Measurements from ENCODE around the gene GLIS1.

GLIS1 gene

DNA sequence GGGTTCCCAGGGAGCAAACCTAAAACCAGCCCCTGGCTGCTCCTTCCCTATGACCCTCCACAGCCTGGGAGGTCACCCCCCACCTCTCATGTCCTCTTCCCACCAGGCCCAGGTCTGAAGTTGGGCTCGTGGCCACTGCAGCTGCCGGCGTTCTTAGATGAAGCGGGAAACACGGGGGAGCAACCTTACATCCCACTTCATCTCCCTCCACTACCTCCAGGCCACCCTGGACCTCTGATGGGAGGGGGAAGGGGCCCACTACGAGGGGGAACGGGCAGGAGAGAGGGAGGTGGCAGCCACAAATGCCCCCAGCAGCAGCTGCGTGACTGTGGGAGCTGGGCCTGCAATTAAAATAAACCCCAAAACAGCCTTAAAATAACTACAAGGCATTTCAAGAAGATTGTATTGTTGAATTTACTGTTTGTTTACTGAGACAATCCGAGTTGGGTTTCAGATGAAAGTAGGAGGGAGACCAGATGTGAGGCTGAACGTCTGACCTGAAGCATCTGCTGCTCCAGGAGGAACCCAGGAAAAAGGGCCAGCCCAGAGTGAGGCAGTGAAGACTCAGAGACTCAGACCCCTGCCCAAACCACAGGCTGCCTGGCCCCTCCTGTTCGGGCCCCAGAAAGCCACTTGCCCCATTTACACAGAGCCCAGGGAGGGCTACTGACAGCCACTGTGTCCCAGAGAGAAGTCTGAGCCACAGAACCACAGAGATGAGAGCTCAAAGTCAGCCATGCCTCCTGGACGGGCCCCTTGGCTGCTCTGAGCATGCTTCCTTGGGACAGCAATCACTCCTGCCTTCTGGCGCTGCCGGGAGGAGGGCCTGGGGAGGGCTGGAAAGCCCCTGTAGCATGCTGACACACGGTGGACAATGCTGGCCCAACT is 59.8 kb downstream of the GLIS1 start:
- no peak for DNase-seq (ENCODE audit: low read depth in 2 of 2)

DNA sequence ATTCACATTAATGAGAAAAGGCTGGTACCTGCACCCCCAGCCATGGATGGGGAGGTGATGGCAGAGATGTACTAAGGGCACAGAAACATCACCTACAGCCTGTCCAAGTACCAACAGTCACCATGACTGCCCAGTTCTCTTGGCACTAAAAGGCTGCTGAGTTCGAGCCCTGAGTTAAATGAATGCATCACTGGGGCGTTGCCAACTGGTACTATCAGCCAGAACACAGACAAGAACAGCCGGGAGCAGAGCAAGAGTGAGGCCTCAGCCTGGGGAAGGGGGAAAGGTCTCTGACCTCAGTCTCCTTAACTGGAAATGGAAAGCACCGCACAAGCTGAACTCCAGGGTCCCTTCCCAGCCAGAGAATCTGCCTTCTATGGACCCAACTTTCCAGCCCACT is 60.5 kb downstream of the GLIS1 start:
- no peak for DNase-seq (ENCODE audit: low read depth in 2 of 2)

DNA sequence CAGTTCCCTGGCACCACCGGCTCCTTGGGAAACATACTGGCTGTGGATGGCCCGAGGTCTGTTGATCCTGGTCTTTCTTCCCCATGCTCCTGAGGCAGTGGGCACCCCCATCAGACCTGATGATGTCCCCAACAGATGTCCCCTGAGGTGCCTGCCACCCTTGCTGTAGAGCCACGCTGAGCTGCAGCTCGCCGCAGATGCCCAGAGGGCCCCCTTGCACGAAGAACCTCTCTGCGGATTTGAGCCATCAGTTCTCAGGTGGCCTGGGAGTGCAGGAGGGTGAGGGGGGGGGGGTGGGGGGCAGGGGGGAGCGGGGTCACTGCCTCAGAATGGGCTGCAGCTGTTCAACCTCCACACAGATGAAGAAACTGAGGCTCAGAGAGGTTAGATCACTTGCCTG is 60.9 kb downstream of the GLIS1 start:
- DNase-seq (ENCODE audit: low read depth in 2 of 2), result no peak

DNA sequence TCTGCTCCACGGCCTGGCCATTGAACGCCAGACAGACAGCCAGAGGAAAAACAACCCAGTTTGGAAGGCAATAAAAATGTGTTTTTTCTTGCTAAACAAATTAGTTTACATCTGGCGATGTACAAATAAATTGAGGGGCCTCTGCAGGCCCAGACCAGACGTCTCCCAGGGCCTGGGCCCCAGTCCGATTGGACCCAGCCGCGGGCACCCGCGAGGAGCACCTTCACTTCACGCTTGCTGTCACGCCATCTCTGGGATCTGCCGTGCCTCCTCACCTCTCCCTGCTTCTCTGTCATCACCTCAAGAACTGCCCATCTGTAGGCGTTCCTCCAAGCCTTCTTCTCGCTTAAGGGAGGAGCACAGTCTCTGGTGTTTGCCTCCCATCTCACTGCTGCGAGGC is 61.5 kb downstream of the GLIS1 start:
- no peak for DNase-seq (ENCODE audit: low read depth in 2 of 2)

DNA sequence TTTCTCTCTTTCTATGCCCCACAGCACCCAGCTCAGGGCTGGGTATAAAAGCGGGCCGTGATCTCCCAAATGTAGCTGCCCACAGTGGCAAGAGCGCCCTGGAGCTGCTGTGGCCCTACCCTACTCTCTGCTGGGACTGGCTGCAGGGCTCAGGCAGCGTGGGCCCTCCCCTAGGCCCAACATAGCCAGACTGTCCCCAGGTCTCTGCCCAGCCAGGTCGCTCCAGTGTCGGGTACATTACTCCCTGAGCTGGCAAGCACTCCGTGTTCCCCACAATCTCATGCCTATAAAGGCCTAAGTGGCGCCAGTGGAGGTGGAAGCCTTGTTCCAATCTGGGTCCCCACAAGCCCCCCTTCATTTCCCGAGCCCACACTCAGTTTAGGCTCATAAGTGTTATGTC is 66.2 kb downstream of the GLIS1 start:
- no peak for DNase-seq (ENCODE audit: low read depth in 2 of 2)

DNA sequence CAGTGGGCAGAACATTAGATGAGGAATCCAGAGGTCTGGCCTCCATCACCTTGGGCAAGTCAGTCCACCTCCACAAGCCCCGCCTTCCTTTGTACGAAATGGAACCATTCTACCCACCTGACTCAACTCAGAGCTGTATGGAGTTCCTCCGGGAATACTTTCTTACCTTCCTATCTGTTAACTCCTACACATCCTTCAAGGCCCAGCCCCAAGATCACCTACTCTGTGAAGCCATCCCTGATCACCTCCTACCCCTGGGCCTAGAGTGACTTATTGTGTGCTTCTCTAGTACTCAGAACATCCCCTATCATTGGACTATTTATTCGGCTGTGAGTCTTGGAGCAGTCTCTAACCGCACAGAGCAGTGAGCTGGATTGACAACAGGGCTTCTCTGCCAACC is 66.7 kb downstream of the GLIS1 start:
- no peak for DNase-seq (ENCODE audit: low read depth in 2 of 2)

DNA sequence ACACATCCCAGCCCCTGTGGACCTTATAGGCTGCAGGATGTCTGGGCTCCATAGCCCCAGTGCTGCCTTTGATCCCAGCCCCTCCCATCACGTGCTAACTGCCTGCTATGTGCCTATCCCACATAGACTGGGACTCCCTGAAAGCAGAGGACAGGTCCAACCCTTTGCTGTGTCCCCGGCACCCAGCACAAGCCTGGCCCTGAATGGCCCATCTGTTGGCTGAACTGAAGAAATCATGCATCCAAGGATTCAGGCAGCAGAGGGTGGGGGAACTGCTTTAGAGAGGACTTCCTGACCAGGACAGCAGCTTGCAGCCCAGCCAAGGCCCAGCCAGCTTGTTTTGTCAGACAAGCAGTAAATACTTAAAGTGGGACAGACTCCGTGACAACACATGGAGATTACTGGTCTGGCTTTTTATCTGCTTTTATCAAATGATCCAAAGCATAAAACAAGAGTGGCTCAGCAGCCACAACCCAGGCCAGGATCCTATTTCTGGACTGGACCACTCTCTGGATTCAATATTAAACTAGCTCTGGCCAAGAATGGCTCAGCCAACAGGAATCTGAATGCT is 69.3 kb downstream of the GLIS1 start:
- no peak for DNase-seq (ENCODE audit: low read depth in 2 of 2)

DNA sequence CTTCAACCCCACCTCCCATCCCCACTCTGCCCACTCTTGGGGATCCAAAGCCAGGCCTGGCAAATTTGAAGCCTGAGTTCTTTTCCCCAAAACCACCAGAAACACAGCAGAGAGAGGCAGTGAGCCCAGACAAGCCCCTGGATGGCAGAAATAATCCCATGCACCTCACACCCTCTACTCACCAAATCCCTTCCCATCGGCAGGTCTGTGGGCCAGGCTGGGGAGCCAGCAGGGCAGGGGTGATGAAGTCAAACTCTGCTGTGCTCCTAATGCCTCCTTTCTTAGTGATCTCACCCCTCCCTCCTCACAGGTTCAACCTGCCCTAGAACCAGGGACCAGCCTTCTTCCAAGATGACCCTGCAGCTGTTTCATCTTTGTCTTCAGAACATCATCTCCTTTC is 72.4 kb downstream of the GLIS1 start:
- no peak for DNase-seq (ENCODE audit: low read depth in 2 of 2)

DNA sequence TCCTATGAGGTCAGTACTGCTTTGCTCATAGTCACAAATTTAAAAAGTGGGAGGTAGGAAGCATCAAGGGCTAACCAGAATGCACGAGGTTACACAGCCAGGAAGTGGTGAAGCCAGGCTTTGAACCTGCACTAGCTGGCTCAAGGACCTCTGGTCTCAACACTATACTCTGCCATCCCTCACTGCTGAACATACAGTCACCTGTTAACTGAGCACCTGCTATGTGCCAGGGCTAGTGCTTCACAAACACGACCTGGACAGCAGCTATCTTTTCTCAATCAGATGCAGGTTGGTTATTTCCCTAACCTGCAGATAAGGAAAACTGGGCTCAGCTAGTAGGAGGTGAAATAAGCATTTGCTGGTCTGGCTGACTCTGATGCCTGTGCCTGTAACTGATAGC is 73.0 kb downstream of the GLIS1 start:
- no peak for DNase-seq (ENCODE audit: low read depth in 2 of 2)

DNA sequence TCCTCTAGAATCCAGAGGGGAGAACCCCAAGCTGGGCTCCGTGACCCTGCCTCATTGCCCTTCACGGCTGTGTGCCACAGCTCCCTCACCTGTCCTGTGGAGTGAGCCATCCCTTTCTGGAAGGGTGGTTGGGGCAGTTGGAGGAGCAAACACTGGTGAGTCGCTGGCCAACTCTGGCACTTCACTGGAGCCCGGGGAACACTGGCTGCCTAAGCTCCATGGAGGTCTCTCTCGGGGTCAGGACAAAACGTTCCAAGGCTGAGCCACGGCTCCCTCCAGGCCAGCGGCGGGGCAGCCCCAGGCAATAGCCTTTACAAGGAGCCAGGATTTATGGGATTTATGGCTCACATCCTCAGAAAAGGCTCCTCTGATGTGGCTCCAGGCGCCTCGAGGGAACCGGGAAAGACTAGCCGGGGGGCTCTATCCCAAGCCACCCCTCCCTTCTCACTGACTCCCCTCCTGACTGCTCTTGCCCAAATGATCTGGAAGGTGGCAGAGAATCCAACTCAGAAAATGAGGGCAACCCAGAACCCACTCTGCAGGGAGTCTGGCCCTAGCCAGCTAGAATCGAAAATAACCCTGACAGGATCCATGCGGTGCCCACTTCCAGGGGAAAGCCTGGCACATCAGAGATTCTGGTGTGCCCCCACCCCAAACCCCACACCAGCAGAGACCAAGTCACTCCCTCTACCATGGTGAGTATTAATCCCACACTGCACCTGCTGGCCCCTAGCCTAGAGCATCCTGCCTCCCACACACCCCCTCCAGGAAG is 75.2 kb downstream of the GLIS1 start:
- no peak for DNase-seq (ENCODE audit: low read depth in 2 of 2)

DNA sequence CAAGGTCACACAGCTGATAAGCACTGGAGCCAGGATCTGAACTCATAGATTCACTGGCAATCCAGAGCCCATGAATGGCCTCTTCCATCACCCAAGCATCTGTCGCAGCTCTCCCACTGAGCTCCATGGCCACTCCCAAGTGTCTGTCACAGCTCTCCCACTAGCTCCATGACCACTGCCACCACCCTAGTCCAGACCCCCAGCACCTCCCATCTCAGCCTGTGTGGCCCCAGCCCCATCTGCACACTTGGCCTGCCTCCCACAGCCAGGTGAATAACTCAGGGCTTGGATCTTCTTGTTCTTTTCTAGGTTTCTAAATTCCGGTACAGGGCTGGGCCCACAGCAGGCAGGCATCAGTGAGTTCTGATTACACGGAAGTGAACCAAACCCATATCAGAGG is 76.0 kb downstream of the GLIS1 start:
- DNase-seq (ENCODE audit: low read depth in 2 of 2), result no peak

DNA sequence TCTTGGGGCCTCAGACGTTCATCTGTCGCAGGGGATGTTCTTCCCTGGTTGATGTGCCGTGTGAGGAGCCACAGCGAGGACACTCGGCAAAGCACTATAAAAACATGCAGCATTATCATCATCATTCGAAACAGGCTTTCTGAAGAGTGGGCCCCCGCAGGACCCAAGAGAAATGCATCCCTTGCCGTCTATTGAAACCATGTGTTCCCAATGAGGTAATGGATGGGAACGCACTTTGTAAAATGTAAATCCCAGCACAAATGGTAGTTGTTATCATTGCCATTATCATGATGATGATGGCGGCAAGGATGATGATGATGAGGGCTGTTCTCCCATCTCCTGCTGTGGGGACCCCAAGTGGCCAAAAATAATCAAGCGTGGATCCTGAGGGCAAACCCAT is 76.8 kb downstream of the GLIS1 start:
- DNase-seq (ENCODE audit: low read depth in 2 of 2), result no peak

DNA sequence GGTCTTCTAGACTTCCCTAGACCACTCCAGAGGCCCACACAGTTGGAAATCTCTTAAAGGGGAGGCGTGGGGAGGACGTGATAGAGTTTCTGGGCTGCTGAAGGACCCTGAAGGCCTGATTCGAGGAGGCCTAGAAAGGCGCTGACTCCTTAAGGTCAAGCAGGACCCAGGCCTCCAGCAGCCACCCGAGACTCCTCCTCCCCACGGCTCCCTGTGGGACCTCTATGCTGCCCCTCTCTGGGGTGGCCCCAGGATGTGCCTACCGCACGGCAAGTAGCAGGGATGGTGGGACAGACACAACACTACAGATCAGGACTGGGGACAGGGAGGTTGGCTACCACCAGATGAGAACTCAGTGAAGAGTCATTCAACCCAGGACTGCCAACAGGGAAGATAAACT is 77.5 kb downstream of the GLIS1 start:
- DNase-seq (ENCODE audit: low read depth in 2 of 2), result no peak

DNA sequence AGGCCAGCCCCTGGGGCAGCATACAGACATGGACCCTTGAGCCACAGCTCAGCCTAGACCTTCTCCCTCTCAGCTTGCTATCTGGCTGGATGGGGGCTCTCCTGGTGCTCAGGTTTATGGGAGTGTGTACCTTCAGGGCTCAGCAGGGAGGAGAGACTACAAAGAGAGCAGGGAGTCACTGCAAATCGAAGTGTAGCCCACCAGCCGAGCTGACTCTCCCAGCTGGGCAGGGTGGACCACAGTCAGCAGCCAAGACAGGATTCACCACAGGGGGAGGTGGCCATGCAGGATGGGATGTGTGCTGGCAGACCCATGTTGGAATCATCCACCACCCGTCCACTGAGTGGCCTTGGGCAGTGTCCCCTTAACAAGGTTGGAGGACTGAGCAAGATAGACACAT is 78.3 kb downstream of the GLIS1 start:
- DNase-seq (ENCODE audit: low read depth in 2 of 2), result no peak

DNA sequence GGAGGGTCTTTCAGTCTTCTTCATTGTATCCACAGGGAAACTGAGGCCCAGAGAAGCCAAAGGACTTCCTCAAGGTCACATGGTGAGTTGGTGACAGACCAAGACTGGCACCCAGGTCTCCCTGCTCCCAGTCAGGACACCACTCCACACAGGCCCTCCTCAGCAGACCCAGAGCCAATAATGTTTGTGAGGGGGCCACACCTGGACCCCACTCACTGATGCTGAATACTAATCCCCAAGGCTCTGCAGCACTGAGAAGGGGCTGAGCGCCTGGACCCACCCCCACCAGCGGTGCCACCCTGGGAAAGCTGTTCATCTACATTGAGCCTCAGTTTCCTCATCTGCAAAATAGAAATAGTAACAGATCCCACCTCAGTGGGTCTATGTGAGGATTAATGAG is 79.5 kb downstream of the GLIS1 start:
- no peak for DNase-seq (ENCODE audit: low read depth in 2 of 2)

DNA sequence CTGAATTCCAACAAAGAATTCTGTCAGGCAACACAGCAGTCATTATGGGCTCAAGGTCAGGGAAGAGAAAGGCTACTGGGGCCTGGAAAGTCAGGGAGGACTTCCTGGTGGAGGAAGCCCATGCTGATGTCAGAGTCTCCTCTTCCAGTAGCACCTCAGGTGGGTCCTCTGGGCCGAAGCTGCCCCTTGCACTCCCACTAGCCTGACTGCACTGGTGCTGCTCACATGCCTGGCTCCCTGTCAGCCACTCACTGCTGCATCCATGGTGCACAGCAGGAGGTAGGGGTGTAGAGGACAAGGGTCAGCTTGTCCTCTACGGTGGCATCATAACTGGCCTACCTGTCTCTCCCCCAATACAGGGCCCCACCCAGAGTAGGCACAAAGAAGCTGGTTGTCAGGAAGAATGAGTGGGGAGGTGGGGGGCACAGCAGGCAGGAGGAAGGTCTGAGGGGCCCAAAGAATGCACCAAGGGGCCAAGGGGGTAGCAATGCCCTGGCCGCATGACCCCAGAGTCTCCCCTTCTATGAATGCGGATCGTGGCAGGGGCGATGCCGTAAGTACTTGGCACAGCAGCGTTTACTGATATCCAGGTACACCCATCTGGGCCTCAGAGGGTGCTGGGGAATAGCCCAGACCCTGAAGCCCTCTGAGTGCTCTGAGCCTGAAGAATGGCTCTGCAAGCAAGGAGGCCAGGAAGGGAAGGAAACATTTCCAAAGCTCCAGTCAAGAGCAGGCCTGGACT is 80.3 kb downstream of the GLIS1 start:
- no peak for DNase-seq (ENCODE audit: low read depth in 2 of 2)

DNA sequence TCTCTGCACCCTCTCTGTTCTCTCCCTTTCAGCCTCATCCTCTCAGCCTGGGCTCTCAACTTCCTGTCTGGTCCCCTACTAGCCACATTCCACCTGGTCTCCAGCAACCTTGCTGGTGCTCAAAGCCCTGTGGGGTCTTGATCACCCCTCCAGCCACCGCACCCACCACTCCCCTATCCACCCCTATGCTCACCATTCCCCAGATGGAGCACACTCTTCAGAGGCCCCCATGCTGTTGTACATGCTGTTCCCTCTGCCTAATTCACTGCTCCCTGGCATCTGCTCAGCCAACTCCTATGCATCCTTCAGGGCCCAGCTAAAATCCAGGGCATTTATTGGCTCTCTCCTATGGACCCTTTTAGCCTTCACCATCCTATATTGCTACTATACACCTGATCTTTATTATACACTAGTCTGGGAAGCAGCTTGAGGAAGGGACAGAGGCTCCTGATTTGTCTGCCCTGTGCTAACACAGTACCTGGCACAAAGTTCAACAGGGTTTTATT is 81.0 kb downstream of the GLIS1 start:
- DNase-seq (ENCODE audit: low read depth in 2 of 2), result no peak

DNA sequence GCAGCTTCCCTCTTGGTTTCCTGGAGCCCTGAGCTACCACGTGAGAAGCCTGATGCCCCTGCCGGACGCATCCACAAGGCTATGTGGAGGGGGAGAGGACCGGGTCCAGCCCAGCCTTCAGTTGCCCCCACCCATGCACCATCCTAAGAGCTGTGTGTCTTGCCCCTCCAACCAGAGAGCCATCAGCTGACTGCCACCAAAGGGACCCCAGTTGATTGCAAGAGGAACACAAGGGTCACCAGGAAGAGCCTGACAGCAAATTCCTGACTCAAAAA is 81.5 kb downstream of the GLIS1 start:
- no peak for DNase-seq (ENCODE audit: low read depth in 2 of 2)

DNA sequence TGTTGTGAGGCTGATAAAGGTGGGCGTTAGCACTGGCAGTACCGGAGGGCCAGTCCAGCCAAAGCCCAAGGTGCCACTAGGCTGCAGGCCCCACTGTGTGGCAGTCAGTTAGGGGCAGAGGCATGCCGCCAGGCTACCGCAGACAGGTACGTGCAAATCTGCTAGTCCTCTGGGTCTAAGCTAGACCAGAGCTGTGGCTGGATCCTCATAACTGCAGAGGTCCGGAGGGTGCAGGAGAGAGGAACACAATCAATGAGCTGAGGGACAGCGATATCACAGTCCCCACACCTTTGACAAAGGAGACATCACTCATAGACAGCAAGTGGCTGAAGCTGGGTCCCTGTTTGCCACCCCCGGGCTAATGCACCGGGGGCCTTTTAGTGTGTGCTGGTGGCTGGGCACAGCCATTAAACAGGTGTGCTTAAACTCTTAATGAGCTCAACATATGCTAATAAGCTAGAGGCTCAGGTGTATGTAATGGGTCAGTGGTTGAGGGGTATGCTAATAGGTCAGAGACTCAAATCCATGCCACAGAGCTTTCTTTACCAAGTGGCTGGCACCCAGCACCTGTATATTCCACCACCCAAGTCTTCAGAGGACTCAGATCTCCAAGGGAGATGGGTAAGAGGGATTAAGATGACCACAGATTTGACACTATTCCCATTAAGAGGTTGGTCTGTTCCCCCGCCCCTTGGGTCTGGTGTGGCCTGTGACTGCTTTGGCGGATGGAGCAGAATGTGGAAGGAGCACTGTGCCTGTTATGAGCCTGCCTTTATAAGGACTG is 82.0 kb downstream of the GLIS1 start:
- DNase-seq (ENCODE audit: low read depth in 2 of 2), result no peak

DNA sequence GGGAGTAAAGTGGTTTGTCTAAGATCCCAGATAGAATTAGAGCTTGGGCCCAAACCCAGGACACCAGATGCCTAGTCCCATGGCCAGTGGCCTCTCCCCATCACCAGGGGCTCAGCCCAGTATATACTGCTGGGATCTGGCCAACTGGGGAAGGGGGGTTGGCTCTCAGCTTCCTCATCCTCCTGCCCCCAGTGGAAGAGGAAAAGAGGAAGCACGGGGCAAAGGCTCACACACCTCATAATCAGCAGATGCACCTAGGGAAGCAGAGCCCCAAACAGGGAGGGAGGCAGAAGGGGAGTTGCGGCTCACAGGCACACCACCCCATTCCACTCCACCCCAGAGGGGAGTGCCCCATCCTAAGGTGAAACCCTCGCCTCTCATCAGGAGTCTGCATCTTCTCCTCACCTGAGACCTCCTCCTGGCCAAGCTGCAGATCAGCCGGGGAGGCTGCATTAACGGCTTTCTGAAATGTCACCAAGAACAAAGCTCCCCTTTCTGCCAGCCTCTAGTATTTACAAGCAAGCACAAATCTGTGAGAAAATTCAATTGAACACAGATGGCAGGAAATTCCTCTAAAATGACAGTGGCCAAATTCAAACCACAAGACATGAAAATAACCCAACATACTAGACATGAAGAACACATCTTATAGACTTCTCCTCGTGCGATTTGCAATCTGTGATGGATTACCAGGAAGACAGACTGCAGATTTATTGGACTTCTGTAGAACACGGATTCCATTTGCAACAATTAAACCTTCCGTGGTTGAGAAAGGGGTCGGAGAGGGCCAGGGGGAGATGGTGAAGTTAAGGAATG is 82.8 kb downstream of the GLIS1 start:
- DNase-seq (ENCODE audit: low read depth in 2 of 2), result no peak

All from stimulated activated CD8-positive, alpha-beta memory T cell treated with anti-CD3 and anti-CD28 coated beads, Interleukin-2, amount 100 ng/mL, for 48 hours (primary cell).